HG03066 (cell line): ENCODE measurements around the gene SSBP3.

Experiments
- ATAC-seq: cut with Tn5 transposase; IDR thresholded peaks from one replicate; pipeline ENCODE4 v1.9.1; 2021; ENCODE audit warnings: low read depth; ENCODE audit not compliant: unreplicated experiment

Gene SSBP3

DNA sequence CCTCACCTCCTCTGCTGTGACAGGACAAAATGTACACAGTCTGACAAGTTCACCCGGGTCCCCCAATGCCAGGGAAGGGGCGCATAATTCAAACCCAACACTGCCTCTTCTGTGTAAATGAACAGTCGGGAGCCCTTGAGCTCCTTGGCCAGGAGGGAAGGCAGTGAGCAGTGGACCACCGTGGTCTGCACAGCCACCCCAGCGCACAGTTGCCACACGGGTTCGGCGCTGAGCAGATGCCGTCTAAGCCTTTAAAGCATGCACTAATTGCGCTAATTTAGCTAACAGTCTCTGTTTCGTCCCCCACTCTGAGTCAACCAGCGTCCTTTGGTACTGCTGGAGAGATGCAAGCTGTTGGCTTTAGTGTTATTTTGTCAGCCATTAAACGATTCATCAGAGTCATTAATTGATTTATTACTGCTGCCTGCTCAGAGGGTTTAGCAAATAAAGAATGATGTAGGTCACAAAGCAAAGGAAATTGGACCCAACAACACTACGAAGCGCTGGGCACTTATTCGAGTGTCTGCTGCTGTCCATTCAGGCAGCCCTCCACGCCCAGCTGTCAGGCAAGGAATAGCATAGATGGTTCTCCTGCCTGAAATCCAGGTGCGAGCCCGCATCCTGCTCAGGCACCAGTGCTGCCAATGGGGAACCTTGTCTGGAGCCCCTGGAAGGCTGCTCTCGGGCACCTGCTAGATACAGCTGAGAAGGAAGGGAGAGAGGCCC, 114.8 kb downstream of the SSBP3 start:
- ATAC-seq: no peak

DNA sequence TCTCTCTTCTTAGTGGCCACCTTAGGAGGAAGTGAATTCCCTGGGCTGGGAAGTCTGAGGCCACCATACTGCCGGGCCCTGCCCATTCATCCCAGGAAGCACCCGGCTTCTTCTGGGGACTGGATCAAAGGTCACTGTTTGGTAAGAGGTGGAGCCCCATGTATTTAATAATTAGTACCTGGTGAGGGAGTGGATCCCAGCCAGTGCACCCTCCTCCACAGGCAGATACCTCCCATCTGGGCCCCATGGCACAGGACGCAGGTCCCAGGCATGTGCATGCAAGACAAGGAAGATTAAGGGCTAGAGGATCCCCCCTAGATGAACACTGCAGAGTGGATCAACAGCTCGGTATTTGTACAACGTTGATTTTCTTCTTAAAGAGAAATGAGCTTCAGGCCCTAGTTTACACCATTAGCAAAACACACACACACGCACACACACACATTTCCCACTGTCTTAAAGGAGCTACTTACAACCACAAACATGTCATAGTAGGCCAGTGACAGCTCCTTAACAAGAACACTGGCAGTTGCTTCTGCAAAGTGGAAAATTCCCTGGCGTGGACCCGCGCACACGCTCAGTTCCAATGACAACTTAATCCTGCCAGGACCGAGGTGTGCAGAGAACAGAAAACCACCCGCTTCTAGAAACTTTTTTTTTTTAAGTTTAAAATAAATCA, 115.5 kb downstream of the SSBP3 start:
- ATAC-seq: no peak

DNA sequence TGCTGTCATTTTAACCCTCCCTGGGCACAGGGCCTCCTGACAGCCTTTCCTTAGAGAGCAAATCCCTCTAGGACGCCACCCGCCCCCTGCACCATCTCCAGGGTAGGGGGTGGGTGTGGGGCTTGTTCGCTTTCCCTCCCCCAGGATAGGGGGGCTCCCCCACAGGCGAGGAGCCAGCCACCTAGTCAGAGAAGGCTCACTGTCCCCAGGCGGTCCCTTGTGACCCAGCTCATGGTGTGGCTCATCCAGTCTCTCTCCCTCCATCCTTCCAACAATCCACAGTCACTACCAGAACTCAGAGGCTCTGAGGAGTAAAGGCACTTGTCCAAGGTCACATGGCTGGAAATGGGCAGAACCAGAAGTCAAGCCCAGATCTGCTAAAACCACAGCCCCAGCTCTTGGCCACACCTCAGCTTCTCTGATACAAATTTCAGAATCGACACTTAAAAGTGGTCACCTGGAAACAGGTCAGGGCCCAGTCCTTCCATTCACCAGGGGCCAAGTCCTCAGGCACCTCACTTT, 116.4 kb downstream of the SSBP3 start:
- no peak for ATAC-seq

DNA sequence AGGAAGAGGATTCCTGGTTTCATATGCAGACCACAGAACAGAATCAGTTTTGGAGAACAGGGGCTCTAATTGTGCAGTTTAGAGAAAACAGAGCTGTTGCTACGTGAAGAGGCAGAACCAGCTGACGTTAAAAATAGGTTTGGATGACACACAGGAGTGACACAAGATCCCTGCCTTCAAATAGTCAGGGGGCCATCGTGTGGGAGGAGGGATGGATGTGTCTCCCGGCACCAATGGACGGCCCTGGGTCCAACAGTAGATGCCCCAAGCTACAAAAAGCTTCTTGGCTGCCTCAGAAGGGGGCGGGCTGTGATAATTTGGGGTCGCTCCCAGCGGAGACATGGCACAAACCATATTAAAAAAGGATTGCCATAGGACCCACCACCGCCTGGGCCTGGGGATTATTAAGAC, 118.4 kb downstream of the SSBP3 start:
- no peak for ATAC-seq

DNA sequence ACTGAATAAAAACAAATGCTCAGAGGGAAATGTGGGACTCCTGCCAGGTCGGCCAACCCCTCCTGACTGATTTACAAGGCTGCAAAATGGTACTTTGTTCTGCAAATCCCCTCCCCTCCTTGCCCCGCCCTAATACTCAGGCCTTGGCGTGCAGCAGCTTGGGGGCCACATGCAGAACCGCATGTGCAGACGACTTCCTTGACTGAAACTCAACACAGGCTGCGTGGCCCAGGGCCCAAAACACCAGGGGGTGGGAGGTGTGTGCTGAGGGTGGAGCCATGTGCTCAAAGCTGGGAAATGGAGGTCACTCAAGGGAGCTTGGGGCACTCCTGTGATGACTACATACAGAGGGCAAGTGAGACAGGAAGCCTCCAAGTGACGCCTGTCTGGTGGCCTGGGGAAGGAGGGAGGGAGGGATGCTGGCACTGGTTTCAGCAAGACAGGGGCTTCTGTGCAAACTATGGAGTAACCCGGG, 119.0 kb downstream of the SSBP3 start:
- ATAC-seq: no peak

DNA sequence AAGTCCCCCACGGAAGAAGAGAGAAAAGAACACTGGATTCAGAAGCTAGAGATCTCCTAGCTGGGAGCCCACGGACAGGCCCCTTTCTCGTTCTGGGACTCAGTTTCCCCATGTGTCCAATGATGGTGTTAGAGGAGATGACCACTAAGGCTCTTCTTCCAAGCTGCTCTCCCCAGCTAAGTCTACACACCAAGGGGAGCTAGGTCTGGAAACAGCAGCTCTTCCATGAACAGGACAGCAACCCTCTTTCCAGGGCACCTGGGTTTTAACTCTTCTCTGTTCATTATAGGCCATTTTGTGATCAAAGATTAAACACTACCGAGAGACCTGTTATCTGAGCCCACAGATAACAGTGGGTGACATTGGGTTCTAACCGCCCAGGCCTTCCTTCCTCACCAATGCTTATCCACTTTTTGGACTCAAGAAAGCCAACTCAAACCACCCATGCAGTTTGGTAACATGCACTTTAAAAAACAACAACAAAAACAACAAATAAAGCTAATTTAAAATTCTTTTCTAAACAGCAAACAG, 120.3 kb downstream of the SSBP3 start:
- no peak for ATAC-seq

DNA sequence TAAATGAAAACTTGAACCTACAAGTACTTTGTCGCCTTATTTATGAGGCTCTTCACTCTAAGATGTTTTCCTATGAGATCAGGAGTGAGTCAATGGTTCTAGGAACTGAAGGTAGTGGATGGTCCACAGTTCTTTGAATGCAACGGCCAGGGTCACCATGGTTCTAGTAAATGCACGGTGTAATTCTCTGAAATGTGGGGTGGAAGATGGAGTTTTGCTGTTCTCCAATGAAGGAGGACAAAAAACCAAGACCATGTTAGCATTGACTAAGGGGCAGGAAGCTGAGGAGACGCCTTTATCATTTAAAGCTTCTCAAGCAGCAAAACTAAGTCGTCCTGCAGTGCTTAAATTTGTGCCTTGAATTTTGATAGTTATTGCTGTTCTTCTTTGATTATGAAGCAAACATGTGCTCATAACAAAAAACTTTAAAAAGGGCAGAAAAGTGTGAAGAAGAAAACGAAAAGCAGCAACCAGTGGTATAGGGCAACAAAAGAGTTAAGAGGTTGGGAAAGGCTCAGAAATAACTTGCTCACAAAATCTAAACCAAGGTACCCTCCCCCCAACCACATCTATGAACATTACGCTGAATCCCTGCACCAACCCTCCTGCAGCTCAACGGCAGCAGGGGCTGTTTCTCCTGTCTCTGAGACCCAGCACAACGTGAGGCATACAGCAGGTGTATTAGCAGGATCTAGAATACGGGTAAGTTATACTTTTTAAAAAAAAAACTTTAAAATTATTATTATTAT, 121.2 kb downstream of the SSBP3 start:
- ATAC-seq: no peak

DNA sequence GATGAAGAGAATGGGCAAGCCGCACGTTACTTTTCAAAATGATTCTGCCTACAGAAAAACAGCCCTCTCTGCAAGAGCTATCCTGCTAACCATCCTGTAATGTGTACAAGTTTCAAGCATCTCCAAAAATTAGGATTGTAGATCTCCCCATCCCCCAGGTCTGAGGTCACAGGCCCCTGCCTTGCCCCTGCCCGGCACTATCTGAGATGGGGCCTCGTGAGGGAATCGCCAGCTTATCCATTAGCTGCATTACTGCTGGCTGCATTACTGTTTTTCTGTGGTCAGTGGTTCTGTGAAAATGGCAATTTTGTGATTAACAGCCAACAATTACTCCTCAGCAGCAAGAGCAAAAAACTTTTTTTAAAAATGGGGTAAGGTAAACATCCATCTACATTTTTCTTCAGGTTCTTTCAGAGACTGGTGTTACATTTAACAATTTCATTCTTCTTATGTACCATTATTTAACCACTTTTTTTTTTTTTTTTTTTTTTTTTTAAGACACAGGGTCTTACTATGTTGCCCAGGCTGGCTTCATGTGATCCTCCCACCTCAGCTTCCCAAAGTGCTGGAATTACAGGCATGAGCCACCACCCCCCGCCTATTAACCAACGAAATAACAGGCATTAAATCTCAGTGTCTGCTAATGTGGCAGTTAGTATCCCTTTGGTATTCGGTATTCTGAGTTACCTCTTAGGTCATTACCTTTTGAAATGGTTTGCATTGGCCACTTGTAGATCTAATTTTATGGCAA, 122.4 kb downstream of the SSBP3 start:
- ATAC-seq: no peak

DNA sequence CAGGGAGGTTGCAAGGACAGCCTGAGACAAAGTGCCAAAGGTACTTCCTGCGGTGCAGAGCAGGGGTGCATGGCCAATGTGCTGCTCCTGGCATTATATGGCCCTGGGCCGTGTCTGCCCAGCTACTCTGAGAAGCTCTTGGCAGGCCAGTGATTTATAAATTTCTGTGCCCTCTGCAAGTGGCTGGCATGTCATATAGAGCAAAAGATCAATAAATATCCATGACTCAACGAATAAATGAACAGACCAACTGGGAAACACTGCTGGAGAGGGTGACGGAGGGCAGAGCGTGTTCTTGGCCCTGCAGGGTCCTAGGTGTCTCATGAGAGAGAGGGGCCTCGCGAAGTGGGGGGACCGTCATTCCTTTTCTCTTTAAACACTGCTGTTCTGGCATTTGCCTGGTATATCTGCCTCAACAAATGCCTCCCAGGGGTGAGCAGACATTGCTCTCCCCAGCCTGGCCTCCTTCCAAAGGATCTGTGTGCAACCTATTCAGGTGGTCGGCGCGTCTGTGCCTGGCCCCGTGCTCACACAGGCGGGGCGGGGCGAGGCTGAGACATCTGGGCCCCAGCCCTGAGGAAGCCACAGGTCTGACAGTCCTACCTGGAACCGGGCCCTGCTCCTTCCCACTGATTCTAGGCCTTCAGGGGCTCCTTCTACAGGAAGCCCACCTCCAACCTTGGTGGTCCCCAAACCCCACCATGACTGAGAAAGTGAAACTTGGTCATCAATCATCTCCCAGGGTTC, 123.9 kb downstream of the SSBP3 start:
- no peak for ATAC-seq

DNA sequence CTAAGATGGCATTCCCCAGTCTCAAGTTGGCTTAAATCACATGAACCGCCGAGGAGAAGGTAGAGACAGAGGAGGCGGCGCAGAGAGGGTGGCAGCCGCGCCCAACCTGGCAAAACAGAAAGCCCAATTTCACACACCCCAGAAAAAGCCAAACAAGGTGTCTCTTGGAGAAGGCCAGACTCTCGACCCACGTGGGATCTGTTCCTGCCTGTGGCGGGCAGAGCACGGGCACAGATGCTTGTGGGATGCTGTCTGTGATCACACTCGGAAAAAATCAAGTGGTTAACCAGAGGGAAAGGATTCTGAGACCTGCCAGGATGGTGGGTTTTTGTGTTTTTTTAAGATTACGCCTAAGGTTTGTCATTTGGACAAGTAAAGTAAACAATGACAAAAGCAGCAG, 125.5 kb downstream of the SSBP3 start:
- ATAC-seq: no peak

DNA sequence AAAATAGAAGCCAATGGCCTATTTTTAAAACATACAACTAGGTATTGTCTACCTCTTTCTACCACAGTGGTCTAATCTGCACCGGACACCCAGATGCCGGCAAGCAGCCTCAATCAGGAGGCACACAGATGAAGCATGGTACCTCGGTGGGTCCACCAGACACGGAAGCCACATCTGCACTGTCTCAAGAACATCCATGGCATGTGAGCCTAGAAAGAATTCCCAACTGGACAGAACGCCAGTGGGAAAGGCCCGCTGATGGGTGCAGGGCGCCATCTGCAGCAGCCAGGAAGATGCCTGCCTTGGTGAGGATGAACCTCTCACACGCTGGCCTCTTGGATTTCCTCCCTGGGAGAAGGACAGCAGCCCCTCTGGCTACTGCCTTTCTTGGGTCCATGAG, 126.7 kb downstream of the SSBP3 start:
- ATAC-seq: no peak

DNA sequence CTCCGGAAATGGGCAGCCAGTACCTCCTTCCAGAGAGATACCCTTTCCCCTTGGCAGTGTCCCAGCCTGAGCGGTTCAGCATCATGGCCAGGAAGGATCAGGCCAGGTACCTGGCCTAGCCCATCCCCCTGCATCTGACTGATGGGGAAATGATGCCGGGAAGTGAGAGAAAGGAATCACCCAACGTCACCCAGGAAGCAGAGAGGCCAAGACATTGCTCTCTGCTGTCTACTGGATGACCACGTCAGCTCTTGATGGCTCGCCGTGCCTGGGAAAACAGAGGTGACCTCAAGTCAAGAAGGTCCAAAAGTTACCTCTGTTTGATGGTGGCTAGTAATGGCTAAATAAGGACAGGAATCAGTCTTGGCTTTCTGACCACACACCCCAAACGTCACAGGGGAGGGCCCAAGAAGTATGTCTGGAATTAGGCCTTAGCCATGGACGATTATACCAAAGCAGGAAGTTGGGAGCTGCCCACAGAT, 127.2 kb downstream of the SSBP3 start:
- ATAC-seq: no peak

DNA sequence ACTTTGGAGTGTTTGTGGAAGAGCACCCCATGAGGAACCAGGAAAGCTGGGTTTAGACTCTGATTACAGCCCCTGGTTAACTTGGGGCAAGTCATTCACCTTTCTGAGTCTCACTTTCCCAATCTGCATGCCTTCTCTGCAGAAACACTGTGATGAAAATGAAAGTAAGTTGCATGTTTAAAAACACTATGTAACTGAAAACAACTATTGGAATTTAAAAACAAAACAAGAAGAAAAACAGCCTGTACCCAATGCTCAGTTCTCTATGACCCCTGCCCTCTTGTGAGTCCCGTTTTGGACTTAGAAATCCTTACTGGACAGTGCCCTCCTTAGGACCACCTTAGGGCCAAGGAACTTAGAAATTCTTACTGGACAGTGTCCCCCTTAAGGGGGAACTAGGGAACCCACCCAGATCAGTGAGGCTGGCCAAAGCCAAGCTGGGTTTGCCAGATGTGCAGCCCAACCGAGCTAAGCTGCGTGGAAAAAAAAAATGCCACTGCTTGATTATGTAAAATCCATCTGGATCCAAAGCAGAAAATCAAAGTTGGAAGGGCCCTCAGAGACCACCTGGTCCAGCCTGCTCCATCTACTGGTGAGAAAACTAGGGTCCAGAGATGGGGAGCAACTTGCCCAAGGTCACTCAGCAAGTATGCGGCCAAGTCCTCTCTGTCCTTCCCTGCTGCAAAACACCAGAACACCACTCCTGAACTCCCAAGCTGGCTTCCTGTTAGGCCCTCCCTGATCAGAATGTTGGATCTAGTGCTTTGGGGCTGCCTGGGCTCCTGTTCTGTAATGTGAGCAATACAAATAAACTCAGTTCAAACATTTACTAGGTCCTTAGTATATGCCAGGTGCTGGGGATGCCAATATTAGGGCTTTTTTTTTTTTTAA, 128.5 kb downstream of the SSBP3 start:
- ATAC-seq: no peak

DNA sequence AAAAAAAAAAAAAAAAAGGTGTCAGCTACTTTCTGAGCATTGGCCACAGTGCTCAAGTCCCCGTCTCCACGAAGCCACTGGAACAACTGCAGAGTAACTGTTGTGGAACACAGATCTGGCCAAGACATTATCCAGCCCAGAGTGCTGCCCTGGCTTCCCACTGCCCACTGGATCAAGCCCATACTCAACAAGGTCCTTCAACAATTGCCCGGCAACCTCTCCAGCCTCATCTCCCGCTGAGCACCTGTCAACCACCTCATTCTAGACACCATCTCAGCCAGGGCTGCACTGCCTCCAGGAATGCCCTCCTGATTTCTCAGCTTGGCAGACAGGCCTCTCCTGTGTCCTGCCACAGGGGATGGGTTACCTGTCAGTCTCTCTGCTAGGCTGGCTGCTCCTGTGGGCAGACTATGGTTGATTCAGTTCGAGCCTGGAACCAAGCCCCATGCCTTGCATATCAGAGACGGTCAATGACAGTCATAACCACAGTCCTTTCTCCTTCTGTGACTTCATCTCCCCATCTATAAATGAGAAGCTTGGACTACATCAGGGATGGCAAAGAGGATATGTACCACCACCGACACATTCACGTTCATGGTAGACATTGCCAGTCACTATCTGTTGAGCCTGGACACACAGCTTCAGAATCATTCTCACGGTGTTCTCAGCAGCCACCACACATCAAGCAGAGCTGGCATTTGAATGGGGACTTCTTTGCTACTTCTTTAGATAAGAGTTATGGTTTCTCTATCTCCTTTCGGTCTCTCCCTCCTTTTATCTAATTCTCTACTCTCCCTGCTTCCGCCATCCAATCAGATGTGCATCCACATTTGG, 129.4 kb downstream of the SSBP3 start:
- ATAC-seq: no peak

DNA sequence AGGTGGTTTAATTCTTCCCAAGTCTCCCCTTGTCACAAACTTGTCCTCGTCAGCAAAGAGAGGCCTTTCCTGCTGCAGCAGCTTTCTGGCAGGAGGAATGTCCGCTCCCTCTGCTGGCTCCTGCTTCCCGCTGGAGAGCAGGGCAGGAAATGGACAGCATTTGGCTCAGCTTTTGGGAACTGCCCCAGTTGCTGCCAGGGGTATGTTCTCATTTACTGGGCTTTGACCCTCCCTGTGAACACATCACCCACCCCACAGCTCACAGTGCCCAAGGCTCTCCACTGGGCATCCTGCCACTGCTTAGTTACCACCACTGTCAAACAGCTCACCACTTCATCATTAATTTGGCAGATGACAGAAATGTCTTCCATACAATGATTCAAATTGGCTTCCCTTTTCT, 130.8 kb downstream of the SSBP3 start:
- ATAC-seq: no peak

DNA sequence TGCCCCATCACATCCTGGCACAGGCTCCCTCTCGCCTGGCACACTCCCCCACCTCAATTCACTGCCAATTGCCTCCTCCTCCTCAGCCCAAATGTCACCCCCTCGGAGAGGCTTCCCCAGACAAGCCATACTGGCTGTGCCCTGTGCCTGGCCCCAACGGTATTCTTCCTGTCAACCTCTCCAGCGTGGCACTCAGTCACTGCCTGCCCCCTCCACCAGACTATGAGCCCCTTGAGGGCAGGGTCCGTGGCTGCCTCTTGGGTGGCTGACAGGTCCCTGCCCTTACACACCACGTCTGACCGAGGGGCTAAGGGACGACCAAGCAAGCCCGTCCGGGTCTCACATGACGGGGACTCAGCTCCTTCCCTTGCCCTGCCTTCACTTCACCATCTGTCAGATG, 131.3 kb downstream of the SSBP3 start:
- ATAC-seq: no peak

DNA sequence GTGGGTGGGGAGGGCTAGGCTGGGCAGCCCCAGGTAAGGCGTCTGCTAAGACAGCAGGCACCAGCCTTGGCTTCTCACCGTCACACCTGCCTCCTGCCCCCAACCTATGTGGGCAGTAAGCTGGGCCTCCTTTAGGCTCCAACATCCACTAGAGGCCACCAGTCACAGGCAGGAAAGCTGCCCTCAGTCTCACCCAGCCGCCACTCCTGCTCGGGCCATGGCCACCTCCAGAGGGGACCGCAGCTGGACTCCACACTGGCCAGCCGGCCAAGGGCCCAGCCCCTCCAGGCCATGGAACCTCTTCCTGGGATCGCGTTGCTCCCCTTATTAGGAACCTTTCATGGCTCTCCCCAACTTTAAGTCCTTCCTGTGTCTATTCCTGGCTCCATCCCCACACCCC, 131.7 kb downstream of the SSBP3 start:
- ATAC-seq: no peak

DNA sequence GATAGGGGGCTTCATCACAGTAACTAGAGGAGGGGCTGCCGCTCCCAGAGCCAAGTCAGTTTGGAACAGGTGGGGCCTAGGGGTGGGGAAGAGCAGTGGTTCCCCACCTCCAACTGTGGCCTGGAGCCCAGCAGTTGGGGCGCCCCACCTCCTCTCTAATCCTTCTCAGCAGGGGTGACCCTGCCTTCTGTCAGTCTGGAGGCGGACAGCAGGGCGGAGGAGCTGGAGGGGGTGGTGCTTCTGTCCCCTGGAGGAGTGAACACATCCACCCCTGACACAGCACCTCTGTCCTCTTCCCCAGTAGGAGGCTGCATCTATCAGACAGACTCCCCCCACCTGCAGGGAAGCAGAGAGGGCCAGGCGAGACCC, 132.4 kb downstream of the SSBP3 start:
- no peak for ATAC-seq
